ENCODE measurements around the gene LACTB.

LACTB gene

GRCh38 chr15:63083044-63083443 is 38.6 kb upstream of the LACTB start:
- no peak for DNase-seq
- TF ChIP-seq GATA1 (IDR thresholded peaks at IDR 0.05; ENCODE audit: low read depth, low read length) (no peak), POLR2A (IDR thresholded peaks at IDR 0.05; ENCODE audit: low read length) (no peak)

- TF ChIP-seq GATA1 (IDR thresholded peaks at IDR 0.05; ENCODE audit: low read depth, low read length) (no peak), POLR2A (IDR thresholded peaks at IDR 0.05; ENCODE audit: low read length) (no peak)
- DNase-seq = no peak
Observed at GRCh38 chr15:63083541-63083940, 38.1 kb upstream of the LACTB start.

- no peak for TF ChIP-seq GATA1 (IDR thresholded peaks at IDR 0.05; ENCODE audit: low read depth, low read length)
- no peak for TF ChIP-seq POLR2A (IDR thresholded peaks at IDR 0.05; ENCODE audit: low read length)
- no peak for DNase-seq
Observed at GRCh38 chr15:63084806-63085205, 36.9 kb upstream of the LACTB start.

GRCh38 chr15:63085289-63085688 is 36.4 kb upstream of the LACTB start:
- TF ChIP-seq POLR2A (IDR thresholded peaks at IDR 0.05; ENCODE audit: low read length) (no peak), GATA1 (IDR thresholded peaks at IDR 0.05; ENCODE audit: low read depth, low read length) (no peak)
- DNase-seq = no peak

- DNase-seq = no peak
Observed at GRCh38 chr15:63086271-63086670, 35.4 kb upstream of the LACTB start.

GRCh38 chr15:63086947-63087346 is 34.7 kb upstream of the LACTB start:
- DNase-seq = no peak
- TF ChIP-seq POLR2A (IDR thresholded peaks at IDR 0.05; ENCODE audit: low read length) (no peak), GATA1 (IDR thresholded peaks at IDR 0.05; ENCODE audit: low read depth, low read length) (no peak)

More at GRCh38 chr15:63086271-63086670, 35.4 kb upstream of the LACTB start:
- TF ChIP-seq GATA1 (IDR thresholded peaks at IDR 0.05; ENCODE audit: low read depth, low read length) (no peak), POLR2A (IDR thresholded peaks at IDR 0.05; ENCODE audit: low read length) (no peak)

- DNase-seq = no peak
- TF ChIP-seq POLR2A (IDR thresholded peaks at IDR 0.05; ENCODE audit: low read length) (no peak), GATA1 (IDR thresholded peaks at IDR 0.05; ENCODE audit: low read depth, low read length) (no peak)
Observed at GRCh38 chr15:63088533-63089245, 33.0 kb upstream of the LACTB start.

- TF ChIP-seq GATA1 (IDR thresholded peaks at IDR 0.05; ENCODE audit: low read depth, low read length) (no peak), POLR2A (IDR thresholded peaks at IDR 0.05; ENCODE audit: low read length) (no peak)
- no peak for DNase-seq
Observed at GRCh38 chr15:63089260-63090043, 32.2 kb upstream of the LACTB start.

GRCh38 chr15:63090472-63090871 is 31.2 kb upstream of the LACTB start:
- TF ChIP-seq POLR2A (IDR thresholded peaks at IDR 0.05; ENCODE audit: low read length) (no peak), GATA1 (IDR thresholded peaks at IDR 0.05; ENCODE audit: low read depth, low read length) (no peak)
- DNase-seq = no peak

GRCh38 chr15:63090887-63091286 is 30.8 kb upstream of the LACTB start:
- DNase-seq = no peak
- TF ChIP-seq POLR2A (IDR thresholded peaks at IDR 0.05; ENCODE audit: low read length) (no peak), GATA1 (IDR thresholded peaks at IDR 0.05; ENCODE audit: low read depth, low read length) (no peak)

- no peak for DNase-seq
Observed at GRCh38 chr15:63091679-63092446, 29.8 kb upstream of the LACTB start.

GRCh38 chr15:63093486-63094205 is 28.0 kb upstream of the LACTB start:
- no peak for TF ChIP-seq GATA1 (IDR thresholded peaks at IDR 0.05; ENCODE audit: low read depth, low read length)
- TF ChIP-seq POLR2A (IDR thresholded peaks at IDR 0.05; ENCODE audit: low read length) = no peak

More at GRCh38 chr15:63091679-63092446, 29.8 kb upstream of the LACTB start:
- TF ChIP-seq POLR2A (IDR thresholded peaks at IDR 0.05; ENCODE audit: low read length) = no peak
- TF ChIP-seq GATA1 (IDR thresholded peaks at IDR 0.05; ENCODE audit: low read depth, low read length) = no peak

GRCh38 chr15:63094495-63094931 is 27.1 kb upstream of the LACTB start:
- TF ChIP-seq GATA1 (IDR thresholded peaks at IDR 0.05; ENCODE audit: low read depth, low read length) (no peak), POLR2A (IDR thresholded peaks at IDR 0.05; ENCODE audit: low read length) (no peak)
- DNase-seq = no peak

More at GRCh38 chr15:63093486-63094205, 28.0 kb upstream of the LACTB start:
- peak; percentile 83 to 91 for DNase-seq

All from erythroblast (primary cell).